Activated naive CD4-positive, alpha-beta T cell treated with anti-CD3 and anti-CD28 coated beads, Interleukin-2, amount 50 U/mL, for 16 hours (primary cell): ENCODE measurements around the gene TMEM141.
"Not testable (repeated sequence)": the region's sequence is repeated elsewhere in the genome, so short reads cannot be mapped to it uniquely, and the experiment has no call there.

Experiments used
- DNase-seq: peaks from one replicate; pipeline ENCODE4 v3.0.0-alpha.2; 2020

Gene TMEM141

DNA sequence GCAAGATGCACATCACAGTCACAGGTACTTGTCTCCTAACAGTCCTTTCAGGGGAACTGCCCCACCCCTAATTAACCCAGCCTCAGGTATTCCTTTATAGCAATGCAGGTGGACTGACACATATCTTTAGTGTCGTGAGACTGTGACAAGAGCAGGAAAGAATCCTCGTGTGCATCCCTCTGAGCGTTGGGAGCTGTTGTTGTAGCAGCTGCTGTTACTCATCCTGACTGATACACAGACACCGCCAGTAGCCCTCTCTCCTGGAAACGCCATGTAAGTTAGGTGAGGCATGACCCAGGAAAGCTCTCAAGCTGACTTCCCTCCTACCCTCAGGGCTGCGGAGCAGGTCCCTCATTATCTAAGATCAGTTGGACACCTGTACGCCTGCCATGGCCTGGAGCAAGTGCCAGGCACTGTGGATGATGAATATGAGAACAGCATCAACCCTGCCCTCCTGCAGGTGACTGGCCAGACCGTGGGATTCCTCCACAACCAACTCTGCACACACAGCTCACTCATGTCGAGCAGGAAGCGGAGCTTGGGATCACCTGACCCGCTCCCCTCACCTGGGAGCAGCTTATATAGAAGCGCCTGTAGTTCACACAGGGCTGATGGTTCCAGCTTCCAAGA lies 16.6 kb upstream of the TMEM141 start:
- no peak for DNase-seq

DNA sequence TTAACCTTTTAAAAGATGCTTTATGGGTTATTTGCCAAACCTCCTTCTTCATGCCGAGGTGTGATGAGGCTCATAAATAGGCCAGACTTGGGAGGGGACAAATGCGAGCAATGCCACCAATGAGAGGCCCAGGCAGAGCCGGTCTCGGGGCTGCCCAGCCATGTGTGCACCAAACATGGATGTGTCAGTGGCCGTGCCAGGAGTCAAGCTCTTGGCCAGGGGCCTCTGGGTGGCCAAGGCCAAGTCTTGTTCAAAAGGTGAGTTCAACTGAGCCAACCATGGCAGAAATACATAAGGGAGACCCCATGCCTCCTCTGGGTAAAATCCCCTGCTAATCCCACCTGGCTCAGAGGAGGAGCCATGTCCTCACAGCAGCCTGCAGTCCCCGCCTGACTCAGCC lies 16.0 kb upstream of the TMEM141 start:
- no peak for DNase-seq

GRCh38 chr9:136776947-136777346 lies 14.2 kb upstream of the TMEM141 start:
- DNase-seq = no peak

GRCh38 chr9:136777359-136777758 lies 13.8 kb upstream of the TMEM141 start:
- DNase-seq = no peak

DNA sequence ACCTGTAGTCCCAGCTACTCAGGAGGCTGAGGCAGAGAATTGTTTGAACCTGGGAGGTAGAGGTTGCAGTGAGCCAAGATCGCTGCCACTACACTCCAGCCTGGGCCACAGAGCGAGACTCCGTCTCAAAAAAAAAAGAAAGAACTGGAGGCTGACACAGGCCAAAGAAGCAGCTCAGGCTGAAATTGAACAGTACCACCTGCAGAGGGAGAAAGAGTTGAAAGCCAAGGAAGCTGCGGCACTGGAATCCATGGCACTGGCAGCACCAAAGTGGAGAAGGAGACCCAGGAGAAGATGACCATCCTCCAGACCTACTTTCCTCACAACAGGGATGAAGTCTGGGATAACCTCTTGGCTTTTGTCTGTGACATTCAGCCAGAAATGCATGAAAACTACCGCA lies 11.3 kb upstream of the TMEM141 start:
- no peak for DNase-seq

DNA sequence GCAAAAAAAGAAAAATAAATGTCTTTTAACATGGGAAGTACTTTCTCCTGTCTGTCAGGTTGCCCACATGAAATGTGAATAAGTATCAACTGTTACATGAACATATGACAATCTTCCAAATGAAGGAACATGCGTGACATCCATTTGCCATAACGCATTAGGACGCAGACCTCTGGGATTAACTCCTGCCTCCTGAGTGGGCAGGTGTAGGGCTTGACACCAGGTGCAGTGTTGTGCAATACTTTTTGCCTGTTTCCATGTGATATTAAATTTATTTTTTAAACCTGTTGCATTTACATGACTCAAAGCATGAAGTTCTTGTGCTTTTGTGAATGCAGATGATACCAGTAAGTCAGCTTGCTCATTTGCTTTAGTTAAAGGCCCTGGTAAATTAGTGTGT lies 8.7 kb upstream of the TMEM141 start:
- DNase-seq = no peak

DNA sequence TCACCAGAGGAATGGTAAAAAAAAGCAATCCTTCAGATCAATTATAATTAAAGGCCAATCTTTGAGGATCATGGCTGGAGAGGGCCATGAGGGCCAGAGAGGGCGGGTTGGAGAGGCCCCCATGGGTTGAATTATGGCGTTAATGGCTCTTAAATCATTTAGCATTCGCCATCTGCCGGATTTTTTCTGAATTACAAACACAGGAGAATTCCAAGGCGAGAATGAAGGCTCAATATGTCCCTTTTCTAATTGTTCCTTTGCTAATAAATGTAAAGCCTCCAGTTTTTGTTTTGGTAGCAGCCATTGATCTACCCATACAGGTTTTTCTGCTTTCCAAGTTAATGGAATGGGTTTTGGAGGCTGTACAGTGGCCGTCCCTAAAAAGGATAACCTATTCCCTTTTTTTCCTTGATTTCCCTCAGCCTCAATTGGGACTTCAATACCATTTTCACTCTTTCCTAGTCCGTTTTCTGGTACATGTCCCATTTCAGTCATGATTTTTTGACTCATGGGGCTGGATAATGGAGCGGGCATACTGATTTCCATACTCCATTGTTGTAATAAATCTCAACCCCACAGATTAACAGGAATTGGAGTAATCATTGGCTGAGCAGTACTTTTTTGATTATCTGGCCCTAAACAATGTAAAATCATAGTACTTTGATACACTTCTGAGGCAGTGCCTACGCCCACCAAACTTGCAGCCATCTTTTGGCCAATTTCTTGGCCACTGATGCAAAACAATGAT lies 6.7 kb upstream of the TMEM141 start:
- DNase-seq = no peak

DNA sequence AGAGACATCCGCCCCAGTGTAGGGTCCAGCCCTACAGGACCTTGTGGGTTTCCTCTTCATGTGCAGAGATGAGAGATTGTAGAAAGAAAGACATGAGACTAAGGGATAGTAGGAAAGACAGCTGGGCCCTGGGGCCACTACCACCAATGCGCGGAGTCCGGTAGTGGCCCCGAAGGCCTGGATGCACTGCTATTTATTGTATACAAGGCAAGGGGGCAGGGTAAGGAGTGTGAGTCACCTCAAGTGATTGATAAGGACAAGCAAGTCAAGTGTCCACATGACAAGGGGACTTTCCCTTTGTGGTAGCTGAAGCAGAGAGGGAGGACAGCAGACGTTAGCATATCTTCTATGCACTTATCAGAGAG lies 6.2 kb upstream of the TMEM141 start:
- no peak for DNase-seq

GRCh38 chr9:136785565-136786355 lies 5.4 kb upstream of the TMEM141 start:
- DNase-seq = not testable (repeated sequence)

DNA sequence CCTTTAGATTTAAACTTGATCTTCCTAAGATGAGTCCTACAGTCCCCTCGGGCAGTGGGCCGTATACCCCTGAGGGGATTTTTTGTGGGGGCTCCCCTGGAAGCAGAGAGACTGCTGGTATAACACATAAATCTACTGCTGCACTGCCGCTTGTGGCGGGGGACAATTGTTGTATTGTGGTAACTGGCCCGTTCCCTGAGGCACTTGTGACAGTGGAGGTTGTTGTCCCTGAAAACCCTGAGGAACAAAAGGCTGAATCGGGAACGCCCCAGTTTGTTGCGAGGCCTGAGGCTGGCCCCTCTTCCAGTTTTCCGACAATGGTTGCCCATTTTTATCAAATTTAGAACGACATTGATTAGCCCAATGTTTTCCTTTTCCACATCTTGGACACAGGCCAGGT lies 4.7 kb upstream of the TMEM141 start:
- no peak for DNase-seq

DNA sequence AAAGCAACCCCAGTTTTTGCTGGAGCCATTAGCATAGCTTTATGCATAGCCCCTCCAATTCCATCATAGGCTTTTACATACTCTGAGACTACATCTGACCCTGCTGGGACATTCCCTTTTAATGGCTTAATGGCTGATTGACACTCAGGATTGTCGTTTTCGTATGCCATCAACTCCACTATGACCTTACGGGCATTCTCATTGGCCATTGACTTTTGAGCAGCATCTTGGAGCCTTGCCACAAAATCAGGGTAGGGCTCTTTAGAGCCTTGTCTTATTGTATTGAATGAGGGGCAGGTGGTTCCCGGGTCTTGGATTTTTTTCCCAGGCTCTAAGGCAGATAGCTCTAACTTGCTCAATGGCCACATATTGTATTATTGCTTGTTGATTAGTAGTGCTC lies 4.2 kb upstream of the TMEM141 start:
- DNase-seq = not testable (repeated sequence)

DNA sequence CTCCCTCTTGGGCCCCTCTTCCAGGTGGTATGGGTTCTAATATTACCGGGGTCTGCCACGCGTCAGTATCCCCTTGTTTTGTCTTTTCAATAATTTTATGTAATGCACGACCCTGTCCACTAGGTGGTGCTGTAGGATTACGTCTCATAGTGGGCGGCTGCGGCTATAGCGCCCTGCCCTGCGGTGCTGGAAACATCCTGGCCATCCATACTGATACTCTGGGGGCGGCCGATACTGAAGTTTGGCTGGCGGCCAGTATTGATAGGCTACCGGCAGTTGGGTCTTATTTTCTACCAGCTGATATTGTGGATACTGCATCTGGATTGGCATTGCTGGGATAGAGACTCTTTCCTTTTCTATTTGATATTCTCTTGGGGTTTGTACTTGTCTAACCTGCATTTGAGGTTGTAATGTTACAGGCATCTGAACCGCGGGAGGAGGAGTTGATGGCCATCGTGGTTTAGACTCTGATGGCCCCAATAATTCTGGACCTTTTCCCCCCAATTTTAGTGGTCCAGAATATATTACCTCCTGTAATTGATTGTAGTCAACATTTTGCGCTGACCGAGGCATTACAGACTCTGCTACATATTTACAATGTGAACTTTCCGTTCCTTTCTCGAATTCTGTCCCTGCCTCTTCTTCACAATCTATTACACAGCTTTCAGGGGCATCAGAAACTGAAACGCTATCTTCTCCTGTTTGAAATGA lies 3.3 kb upstream of the TMEM141 start:
- DNase-seq = peak; percentile 57

GRCh38 chr9:136788644-136789522 lies 2.3 kb upstream of the TMEM141 start:
- DNase-seq = not testable (repeated sequence)

GRCh38 chr9:136789523-136789937 lies 1.6 kb upstream of the TMEM141 start:
- DNase-seq = no peak

DNA sequence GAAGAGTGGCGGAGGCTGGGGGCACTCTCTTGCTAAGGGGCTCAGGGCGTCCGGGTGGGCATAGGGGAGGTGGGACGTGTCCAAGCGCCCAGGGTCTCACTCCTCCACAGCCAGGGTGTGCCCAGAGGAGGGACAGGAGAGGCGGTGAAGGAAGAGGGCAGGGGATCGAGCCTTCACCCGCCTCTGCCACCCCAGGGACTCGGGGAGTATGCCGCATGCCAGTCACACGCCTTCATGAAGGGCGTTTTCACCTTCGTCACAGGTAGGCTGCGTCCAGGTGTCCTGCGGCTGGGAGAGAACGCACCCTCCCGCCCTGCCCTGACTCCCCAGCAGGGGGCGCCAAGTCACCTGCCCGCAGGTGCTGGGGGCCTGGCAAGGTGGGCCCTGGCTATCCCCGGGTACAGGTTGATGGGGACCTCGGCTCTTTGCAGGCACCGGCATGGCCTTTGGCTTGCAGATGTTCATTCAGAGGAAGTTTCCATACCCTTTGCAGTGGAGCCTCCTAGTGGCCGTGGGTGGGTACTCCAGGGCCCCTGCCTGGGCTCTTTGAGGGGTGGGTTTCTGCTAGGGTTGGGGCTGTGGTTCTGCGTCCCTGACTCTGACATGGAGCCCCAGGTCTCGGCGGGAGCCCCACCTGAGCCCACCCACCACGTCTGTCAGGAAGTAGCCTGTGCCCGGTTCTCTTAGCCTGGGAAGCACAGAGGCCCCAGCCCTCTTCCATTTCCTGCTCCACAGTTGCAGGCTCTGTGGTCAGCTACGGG lies 552 bp downstream of the TMEM141 start:
- peak; percentile 70 for DNase-seq

- DNase-seq = no peak
Observed at GRCh38 chr9:136792321-136793085, 1.4 kb downstream of the TMEM141 start.

- DNase-seq = no peak
Observed at GRCh38 chr9:136793086-136793946, 2.2 kb downstream of the TMEM141 start.

- DNase-seq = no peak
Observed at GRCh38 chr9:136794281-136794999, 3.3 kb downstream of the TMEM141 start.

- no peak for DNase-seq
Observed at GRCh38 chr9:136795000-136795348, 3.8 kb downstream of the TMEM141 start.
